RPMI8226 (cell line): ENCODE data around the gene CHD9.
"Not testable (repeated sequence)": the region's sequence is repeated elsewhere in the genome, so short reads cannot be mapped to it uniquely, and the experiment has no call there.

ENCODE experiments used
- DNase-seq: peaks from one replicate; pipeline ENCODE4 v3.0.0-alpha.2; 2015

CHD9 gene

DNA sequence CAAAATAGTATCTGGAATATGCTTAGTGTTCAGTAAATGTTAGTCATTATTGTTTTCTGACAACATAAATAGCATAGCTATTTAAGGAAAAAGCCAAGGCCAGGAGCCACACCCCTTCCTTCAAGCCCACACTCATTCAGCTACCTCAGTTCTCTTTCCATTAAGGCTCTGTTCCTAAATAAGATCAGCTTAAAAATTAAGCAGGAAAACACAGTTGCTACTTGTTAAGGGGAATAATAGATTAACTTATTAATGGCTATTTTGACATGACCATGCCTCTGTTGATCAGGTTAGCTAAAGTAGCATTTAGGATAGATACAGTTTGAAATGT, 158.1 kb downstream of the CHD9 start:
- DNase-seq = no peak

DNA sequence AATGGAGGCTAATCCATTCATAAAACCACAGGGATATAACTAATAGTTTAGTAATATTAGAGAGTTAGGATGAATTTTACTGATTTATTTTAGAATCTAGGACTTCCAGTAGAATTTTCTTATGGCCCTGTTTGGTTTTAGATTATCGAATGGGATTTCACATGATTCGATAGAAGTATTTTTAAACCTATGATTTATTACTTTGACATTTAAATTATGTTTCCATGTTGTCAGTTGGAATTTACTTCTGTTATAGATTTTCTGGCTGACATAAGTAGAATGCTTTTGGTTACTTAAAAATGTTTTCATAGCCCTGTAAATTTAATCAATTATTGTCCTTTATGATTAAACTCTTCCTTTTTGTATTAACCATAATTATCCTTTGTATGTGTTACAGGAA, 158.8 kb downstream of the CHD9 start:
- DNase-seq = no peak

DNA sequence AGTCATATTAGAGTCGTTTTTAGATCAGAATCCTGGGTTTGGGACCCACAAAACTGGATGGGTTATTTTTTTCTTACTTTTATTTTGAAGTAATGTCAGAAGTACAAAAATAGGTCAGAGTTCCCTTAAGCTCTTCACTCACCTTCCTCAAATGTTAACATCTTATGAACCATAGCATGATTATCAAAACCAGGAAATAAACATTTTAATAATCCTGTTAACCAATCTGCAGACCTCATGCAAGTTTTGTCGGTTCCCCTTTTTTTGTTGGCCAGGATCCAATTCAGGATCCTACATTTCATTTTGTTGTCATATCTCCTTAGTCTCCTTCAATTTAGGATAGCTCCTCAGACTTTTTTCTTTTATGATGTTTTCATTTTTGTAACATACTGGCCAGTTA, 162.0 kb downstream of the CHD9 start:
- DNase-seq = peak; percentile 11

DNA sequence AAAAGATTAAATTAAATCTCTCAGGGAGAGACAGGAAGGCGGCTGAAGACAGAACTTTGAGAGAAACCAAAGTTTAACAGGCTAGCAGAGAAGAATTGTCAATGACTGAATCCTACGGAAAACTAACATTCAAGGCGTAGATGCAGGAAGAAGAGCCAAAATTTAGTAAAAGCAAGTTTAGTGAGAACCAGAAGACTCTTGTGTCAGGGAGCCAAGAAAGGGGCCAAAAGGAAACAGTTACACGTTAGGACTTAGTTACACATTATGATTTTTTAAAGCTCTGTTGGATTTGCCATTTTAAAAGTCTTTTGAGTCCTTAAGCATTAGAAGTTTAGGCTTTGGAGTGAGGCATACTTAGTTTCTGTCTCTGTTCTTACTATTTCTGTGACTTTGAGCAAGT, 164.6 kb downstream of the CHD9 start:
- DNase-seq = no peak

DNA sequence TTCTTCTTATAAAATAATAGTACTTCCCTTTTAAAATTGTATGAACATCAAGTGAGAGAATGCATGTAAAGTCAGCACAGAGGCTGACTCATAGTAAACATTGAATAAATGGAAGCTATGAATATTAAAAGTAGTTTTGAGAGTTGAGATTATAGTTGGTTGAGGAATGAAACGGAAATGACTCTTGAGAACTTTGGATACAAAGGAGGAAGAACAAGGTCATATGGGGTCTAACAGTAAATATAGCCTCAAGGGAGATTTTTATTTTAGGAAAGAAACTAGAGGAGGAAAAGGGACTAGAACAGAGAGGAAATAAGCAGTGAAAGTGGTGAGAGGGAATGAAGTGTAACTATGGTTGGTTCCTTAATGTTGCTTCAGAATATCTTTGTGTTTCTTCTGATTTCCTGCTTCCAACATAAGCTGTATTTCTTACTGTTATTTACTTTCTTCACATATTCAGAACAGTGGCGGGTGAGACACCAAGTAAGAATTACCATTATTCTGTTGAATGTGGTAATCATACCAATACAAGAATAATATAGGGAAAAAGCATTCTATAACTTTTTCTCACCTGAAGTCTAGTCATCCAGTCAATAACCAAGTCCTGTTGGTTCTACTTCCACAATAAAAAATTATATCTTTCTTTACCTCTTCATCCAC, 165.1 kb downstream of the CHD9 start:
- no peak for DNase-seq

DNA sequence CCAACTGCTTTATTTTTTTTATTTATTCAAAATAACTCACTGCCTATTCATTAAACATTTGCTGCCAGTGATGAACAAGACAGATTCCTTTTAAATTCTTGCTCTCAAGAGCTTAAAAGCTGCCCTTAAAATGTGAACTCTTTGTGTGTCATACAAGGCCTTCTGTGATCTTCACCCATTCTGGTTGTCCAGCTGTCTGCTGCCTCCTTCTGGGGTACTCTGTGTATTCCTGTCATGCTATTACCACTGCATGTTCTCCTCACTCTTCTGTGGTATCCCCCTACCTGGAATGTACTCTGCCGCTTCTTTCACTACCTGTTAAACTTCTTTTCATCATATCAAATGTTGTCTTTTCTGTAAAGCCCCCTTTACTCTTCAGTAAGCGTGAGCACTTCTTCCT, 165.8 kb downstream of the CHD9 start:
- no peak for DNase-seq

DNA sequence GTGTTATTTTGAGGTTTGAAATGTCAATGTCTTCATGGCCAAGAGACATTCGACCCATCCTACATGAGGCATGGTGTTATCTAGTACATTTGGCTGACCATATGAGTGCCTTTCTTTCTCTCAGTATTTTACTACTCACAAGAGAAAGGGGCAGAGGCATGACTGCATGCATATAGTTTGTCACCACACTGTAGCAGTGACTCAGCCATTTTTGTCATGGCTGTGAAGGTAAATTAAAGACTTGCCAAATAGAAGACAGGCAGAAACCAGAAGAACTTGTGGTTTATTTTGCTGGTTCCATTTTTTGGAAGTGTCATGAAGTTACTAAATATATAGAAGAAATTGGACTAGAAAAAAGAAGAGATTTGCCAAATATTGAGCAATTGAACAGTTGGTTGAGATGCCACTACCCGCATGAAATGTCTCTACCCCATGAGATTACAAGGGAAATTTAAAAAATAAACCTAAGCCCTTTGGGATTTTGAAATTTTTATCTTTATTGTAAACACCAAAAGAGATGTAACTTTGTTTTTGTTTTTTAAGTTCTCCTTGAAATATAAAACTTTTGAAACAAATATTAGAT, 170.3 kb downstream of the CHD9 start:
- DNase-seq = peak; percentile 5

DNA sequence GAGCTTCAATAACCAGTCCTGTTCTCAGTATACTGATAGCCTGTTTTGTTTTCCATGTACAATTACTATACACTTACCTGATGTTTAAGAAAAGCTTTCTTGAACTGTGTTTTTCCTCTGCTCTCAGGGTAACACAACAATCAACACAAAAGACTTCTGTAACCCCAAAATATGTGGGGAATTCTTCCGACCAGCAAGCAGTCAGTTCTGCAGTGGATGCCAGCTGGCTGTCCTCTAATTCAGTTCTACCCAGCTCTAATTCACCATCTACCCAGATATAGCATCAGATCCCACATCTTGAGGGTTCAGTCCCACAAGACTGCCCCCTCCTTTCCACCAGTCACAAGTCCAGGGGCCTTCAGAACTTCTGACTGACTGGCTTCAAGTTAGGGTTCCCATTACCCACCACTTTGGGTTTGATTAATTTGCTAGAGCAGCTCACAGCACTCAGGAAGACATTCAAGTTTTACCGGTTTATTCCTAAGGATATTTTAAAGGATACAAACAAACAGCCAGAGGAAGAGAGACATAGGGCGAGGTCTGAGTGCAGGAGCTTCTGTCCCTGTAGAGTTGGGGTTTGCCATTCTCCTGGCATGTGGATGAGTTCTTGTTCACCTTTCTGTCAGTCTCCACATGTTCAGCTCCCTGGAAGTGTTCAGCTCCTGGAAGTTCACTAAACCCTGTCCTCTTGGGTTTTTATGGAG, 178.2 kb downstream of the CHD9 start:
- DNase-seq = no peak

DNA sequence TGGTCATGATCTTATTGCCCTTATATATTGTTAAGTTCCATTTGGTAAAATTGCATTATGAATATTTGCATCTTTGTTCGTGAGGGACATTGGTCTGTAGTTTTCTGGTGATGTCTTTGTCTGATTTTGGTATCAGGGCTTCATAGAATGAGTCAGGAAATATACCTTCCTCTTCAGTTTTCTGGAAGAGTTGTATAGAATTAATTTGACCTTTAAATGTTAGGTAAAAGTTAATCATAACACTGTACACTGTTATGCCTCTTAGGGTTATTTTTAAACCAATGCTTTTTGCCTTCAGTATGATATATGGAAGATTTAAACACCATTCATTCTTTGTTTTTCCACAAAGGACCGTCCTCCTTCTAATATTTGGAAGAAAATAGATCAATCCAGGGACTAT, 180.0 kb downstream of the CHD9 start:
- no peak for DNase-seq

DNA sequence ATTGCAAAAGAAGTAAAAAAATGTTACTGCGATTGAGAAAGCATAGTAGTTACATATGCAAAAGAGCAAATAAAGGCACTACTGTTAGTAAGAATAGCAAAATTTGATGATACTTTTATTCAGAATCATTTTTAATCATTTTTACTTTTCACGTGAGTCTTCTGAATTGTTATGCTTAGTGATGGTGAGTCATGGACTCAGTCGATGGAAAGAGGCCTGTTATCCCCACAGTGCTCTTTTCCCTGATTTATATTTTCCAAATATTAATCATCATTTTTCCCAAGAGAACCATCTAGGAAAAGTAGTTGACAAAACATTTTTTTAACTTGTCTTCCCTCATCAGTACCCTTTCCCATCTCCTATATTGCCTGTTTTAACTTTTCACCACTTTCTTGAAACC, 181.1 kb downstream of the CHD9 start:
- DNase-seq = no peak

DNA sequence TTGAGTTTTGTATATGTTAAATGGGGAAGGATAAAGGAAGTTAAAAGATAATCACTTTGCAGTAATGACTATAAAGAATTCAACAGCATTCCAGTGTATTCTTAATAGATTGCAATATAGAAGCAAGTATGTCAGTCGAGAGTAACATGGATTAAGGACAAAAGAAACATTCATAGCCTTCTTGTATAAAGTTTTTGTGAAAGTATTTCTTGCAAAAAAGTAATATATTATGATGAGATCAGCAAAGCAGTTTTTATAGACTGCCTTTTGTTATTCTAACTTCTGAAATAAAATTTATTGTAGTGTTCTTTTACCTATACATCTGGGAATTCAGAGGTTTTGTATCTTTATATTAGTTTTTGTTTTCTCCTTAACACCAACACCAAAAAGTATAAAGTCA, 194.5 kb downstream of the CHD9 start:
- no peak for DNase-seq

DNA sequence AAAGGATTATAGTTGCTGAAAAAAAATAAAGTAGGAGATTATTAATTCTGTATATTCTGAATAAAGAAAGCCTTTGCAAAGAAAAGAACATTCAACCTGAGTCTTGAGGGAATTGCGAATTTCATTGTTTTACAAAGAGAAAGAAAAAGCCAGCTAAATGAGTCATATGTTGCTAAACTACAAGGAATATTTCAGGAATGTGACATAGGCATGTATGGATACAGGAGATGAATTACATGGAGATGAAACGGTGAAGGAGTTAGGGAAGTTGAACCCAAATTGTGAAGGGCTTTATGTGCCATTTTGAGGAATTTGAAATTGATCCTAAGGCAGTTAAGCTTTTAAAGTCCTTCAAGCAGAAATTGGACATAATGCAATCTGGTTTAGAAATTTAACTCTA, 202.2 kb downstream of the CHD9 start:
- no peak for DNase-seq

DNA sequence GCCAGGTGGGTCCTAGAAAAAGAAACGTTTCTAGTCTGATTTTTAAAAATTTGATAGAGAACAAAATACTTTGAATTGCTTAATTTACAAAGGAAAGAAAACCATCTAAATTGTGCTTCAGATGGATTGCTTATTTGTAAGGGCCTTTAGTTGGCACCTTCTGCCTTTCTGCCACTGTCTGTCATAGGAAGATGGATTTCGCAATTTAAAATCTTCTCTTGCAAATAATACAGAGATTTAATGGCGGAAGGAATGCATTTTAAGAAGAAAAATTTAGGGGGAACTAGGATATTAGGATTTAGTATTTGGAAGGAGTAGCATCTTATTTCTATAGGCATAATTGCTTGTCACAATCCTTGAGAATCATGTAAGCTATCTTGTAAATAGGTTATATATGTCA, 204.0 kb downstream of the CHD9 start:
- DNase-seq = no peak

DNA sequence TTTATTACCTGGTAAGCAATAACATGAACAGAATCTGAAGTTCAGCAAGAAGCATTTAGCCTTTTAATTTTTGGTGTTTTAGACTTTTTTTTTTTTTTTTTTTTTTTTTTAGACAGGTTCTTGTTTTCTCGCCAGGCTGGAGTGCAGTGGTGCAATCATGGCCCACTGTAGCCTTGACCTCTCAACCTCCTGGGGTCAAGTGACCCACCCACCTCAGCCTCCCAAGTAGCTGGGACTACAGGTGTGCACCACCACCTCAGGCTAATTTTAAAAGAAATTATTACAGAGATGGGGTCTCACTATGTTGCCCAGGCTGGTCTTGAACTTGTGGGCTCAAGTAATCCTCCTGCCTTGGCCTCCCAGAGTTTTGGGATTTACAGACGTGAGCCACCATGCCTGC, 206.5 kb downstream of the CHD9 start:
- DNase-seq = no peak

DNA sequence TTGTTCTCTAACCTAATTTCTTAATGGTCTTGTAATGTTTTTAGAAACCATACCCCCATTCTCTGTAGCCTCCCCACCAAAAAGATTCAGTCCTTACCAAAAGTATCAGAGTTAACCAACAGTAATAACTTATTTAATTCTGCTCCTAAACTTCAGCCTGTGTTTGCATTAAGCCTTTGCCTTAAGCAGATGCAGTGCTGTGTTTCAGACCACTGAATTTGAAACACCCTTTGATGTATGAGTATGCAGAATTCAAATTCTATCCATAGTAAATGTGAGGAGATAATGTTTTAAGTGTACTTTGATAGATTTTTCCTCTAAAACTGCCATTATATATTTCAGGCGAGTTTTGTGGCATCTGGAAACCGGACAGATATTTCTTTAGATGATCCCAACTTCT, 207.9 kb downstream of the CHD9 start:
- no peak for DNase-seq

DNA sequence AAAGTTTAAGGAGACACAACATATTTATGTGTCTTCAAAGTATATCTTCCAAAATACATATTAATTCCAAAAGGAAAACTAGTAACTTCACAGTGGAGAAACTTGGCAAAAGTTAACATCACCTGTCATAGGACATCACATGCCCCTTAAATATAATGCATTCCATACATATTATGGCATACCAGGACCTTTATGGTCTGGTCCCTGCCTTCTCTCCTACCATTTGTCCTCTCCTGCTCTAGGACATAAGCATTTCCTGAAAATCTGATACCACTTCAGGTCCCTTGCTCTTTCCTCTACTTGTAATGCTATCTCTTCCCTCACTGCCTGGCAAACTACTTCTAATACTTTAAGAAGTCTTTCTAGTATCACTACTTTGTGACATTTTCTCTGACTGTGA, 211.4 kb downstream of the CHD9 start:
- DNase-seq = no peak

DNA sequence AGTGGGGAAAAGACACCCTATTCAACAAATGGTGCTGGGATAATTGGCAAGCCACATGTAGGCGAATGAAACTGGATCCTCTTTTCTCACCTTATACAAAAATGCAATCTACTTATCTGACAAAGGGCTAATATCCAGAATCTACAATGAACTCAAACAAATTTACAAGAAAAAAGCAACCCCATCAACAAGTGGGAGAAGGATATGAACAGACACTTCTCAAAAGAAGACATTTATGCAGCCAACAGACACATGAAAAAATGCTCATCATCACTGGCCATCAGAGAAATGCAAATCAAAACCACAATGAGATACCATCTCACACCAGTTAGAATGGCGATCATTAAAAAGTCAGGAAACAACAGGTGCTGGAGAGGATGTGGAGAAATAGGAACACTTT, 223.7 kb downstream of the CHD9 start:
- DNase-seq = not testable (repeated sequence)

DNA sequence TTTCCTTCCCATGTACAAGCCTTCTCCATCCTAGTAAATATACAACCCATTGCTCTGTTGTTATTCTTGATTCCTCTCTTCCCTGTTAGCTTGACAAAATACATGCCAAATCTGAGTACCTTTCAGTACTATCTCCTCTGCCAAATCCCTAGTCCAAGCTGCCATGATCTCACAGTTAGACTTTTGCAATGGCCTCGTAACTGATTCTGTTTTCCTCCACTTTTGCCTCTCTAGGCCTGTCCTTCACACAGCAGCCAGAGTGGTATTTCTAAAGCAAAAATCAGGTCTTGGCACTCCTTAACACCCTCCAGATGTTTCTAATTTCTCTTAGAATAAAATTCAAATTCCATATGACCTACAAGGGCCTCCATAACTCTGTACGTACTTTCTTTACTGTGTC, 226.5 kb downstream of the CHD9 start:
- no peak for DNase-seq

DNA sequence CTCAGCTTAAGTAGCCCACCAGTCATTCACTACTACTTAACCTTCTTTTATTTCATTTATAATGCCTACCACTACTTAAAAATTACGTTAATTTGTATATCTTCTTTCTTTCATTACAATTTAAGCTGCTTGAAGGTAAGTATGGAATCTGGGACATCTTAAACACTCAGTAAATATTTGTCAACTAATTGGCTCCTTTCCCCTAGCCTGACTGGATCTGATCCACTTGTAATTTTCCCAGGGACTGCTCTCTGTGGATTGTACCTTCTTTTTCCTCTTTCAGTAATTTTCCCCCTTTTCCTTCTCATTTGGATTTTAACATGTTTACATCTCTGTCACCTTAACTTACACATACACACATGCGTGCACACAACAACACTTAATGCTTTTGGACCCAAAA, 227.1 kb downstream of the CHD9 start:
- DNase-seq = no peak

DNA sequence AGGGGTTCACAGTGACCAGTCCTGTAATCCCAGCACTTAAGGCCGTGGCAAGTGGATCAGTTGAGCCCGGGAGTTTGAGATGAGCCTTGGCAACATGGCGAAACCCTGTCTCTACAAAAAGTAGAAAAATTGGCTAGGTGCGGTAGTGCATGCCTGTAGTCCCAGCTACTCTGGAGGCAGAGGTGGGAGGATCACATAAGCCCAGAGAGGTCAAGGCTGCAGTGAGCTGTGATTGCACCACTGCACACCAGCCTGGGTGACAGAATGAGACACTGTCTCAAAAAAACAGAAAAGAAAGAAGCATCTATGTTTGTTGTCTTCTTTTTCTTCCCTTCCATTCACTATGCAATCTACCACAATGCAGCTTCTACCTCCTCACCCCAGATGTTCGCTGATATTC, 227.5 kb downstream of the CHD9 start:
- DNase-seq = no peak

DNA sequence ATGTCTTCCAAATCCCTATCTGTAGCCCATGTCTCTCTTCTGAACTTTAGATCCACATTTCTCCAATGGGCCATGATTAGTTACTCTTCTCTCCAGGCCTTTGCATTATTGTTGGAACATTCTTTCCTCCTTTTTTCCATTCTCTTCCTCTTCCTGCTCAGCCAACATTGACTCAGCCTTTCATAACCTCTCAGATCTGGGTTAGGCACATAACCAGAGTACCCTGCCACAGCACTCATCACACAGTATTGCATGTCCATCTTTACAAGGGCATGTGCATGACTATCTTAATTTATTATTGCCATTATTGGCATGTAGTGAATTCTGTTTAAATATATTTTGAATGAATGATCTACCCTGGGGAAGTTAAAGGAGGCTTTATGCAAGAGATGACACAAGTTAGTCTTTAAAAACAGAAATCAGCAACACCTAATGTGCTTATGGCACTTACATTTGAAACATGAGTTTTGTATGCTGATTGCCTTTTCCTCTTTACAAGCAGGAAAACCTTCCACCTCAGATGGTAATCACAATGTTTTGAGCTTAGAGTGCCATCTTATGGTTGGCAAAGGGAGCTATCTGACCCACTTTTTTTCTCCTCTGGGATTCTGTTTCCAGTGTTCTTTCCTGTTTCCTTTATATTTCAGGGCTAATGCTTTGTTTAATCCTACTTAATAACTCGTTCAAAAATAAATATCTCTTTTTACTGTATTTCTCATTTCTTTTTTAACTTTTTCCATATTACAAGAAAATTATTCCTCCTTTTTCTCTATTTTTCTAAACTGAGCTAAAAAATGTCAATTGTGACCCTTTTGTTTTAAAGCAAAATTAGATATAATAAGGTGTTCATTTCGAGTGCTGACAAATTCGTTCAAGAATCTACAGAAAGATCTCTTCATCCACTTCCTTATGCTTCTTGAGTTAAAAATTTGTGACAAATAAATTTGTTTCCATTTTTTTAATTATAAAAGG, 228.5 kb downstream of the CHD9 start:
- DNase-seq = peak; percentile 37

DNA sequence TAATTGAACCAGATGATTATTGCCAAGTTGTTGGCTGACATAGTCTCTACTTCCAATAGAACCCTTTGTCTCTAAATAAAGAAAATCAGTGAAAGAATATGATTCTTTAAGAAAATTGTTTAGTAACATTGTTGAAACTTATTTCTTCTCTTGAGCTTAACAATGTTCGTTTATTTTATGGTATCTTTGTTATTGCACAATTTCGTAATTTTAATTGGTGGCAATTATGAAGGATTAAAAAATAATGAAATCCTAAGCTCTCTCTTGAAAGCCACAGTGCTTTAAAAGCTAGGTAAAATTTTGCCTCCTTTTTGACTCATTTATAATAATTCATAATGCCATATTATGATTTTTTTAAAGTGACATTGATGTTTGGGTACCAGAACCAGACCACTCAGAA, 230.4 kb downstream of the CHD9 start:
- no peak for DNase-seq

DNA sequence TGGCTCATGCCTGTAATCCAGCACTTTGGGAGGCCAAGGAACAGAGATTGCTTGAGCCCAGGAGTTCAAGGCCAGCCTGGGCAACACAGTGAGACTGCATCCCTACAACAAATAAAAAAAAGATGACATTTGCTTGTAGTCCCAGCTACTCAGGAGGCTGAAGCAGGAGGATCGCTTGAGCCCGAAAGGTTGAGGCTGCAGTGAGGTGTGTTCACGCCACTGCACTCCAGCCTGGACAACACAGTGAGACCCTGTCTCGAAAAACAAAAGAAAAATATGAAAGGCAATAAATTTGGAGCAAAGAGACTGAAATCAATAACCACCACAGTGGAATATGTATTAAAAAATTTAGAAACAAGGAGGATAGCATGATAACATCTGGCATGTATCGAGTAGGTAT, 235.7 kb downstream of the CHD9 start:
- DNase-seq = no peak
